ENCODE results near the gene FLNB. TPM values are rescaled to one million over a fixed set of nuclear protein-coding genes. Genes with fewer than 3 reads are reported as not detected.

FLNB gene
- total and polyA plus RNA-seq, 12 donors = 84.6 to 278 (median 131) TPM

DNA sequence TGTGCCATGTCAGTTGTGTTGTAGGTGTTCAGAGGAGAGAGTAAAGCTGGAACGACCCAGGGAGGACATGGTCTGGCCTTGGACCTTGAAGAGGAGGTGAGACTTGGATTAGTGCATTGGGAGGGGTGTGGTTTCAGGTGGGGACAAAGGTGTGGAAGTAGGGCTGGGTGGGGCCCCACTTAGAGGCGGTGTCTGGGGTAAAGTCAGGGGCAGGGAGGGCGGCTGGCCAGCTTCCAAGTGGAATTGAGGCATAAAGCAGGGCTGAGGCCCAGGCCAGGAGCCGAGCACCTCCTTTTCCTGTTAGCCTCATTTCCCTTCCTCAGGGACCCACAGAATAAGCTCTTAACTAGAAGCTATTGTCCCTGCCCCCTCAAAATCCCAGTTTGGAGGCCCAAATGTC is 36.2 kb upstream of the FLNB start:
- no peak for TF ChIP-seq POLR2A (IDR thresholded peaks at IDR 0.05)
- no peak for TF ChIP-seq CTCF (IDR thresholded peaks at IDR 0.05)
- Histone ChIP-seq H3K27me3 (no peaks in the 10 kb centered on the region), H3K36me3 (replicated peaks in 1 of 2) (no peaks in the 10 kb centered on the region), H3K4me1 (replicated peaks in 1 of 2) (peaks cover 4 to 17% of the 10 kb centered on the region in 2 donors), H3K27ac (no peak overlapping the region), H3K9me3 (replicated peaks in 1 of 3) (no peaks in the 10 kb centered on the region), H3K4me3 (no peak overlapping the region)
- WGBS, 4 donors = 62 to 67% (median 65%) methylated on average over 4 of the region's 4 CpGs
- DNase-seq = no peak
- intact Hi-C loops (cut with DNase I) = no loop called here

DNA sequence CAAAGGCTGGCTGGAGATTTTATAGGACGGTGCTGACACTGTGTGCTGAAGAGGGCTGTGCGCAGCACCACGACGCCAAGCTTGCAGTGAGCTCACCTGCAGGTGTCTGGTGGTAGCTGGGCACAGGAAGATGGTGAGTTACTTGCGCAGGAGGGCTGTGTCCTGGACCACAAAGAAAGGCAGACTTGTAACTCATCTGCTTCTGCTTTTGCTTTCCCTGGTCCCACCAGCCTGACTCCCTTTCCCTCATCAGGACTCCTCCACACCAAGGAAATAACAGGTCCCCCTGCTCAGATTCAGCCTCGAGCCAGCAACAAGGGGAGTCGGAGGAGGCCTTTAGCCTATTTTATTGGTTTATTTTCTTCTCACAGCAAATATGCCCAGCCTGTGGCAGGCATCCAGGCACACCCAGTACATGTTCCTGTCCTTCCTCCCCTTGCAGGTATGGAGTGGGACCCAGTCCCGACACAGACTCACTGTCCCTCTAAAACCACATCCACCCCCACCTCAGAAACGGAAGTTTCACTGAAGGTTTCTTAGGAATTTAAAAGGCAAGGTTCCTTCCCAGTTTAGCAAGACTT is 35.6 kb upstream of the FLNB start:
- intact Hi-C loops (cut with DNase I) = no loop called here
- H3K27ac ChIP-seq = no peak overlapping the region

DNA sequence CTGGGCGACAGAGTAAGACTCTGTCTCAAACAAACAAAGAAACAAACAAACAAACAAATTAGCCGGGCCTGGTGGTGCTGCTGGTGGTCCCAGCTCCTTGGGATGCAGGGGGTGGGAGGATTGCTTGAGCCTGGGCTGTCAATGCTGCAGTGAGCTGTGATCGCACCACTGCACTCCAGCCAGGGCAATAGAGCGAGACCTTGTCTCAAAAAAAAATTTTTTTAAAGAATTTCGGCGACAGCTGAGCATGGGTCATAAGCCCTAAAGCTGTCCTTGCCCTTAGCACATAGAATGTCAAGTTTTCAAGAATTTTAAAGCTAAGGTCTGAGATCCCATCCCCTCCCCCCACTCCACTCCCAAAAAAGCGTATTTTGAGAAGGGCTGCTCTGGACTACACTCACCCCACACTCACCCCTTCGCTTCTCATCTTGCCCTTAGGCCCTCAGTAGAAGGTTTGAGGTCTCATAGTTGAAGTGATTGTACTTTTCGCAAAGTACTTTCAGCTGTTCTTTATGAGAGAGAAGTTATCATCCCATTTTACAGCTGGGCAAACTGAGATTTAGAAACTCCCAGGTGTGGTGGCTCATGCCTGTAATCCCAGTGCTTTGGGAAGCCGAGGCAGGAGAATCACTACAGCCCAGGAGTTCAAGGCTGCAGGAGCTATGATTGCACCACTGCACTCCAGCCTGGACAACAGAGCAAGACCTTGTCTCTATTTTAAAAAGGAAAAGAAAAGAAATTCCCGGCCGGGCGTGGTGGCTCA is 34.3 kb upstream of the FLNB start:
- peaks cover 4 to 17% of the 10 kb centered on the region in 2 donors for H3K4me1 ChIP-seq (replicated peaks in 1 of 2)
- DNase-seq = no peak
- H3K36me3 ChIP-seq (replicated peaks in 1 of 2) = no peaks in the 10 kb centered on the region
- intact Hi-C loops (cut with DNase I) = no loop called here
- H3K27ac ChIP-seq = peak overlapping the region in 2 of 5 donors; percentile 55 to 71
- TF ChIP-seq POLR2A (IDR thresholded peaks at IDR 0.05) = no peak
- no peak for TF ChIP-seq CTCF (IDR thresholded peaks at IDR 0.05)
- H3K9me3 ChIP-seq (replicated peaks in 1 of 3) = no peaks in the 10 kb centered on the region
- H3K4me3 ChIP-seq = no peak overlapping the region
- WGBS, 4 donors = 85 to 94% (median 88%) methylated on average over 13 of the region's 13 CpGs
- no peaks in the 10 kb centered on the region for H3K27me3 ChIP-seq

More for the DNA sequence above, 35.6 kb upstream of the FLNB start:
- TF ChIP-seq POLR2A (IDR thresholded peaks at IDR 0.05) (no peak), CTCF (IDR thresholded peaks at IDR 0.05) (no peak)
- WGBS, 4 donors = 73 to 88% (median 86%) methylated on average over 9 of the region's 9 CpGs
- H3K9me3 ChIP-seq (replicated peaks in 1 of 3) = no peaks in the 10 kb centered on the region
- no peaks in the 10 kb centered on the region for H3K36me3 ChIP-seq (replicated peaks in 1 of 2)
- H3K4me3 ChIP-seq = no peak overlapping the region
- no peak for DNase-seq
- peaks cover 4 to 17% of the 10 kb centered on the region in 2 donors for H3K4me1 ChIP-seq (replicated peaks in 1 of 2)
- no peaks in the 10 kb centered on the region for H3K27me3 ChIP-seq

DNA sequence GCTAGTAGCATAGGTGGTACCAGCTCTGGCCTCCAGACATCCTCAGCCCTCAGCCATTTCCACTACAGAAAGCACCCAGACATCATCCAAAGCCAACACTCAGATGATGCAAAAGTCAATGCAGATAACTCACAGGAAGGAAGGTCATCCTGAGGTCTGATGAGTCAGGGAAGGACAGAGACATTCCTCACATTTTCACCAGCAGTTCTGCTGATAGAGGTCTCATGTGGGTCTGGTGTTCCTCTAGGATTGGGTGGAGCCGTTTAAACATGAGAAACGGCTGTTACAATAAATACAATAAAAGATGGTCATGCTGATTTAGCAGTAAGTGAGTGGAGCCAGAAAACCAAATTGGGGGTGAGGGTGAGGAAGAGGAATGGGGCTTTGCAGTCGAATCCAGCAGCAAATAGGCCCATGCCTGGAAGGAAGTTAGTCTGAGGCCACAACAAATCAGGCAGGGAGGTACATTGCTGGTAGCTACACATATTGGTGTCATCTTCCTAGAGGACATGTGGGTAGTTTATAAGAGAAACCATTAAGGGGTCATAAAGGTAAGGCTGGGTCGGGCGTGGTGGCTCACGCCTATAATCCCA is 33.3 kb upstream of the FLNB start:
- H3K9me3 ChIP-seq (replicated peaks in 1 of 3) = no peaks in the 10 kb centered on the region
- DNase-seq = peak in 6 of 7 donors; percentile 48 to 84 (median 74)
- H3K27ac ChIP-seq = peak overlapping the region; percentile 14 to 77 (median 55)
- WGBS, 4 donors = 57 to 63% (median 58%) methylated on average over 6 of the region's 6 CpGs
- no peaks in the 10 kb centered on the region for H3K36me3 ChIP-seq (replicated peaks in 1 of 2)
- H3K4me1 ChIP-seq (replicated peaks in 1 of 2) = peaks cover 4 to 17% of the 10 kb centered on the region in 2 donors
- no peak overlapping the region for H3K4me3 ChIP-seq
- intact Hi-C loops (cut with DNase I) = no loop called here
- TF ChIP-seq POLR2A (IDR thresholded peaks at IDR 0.05) = no peak
- TF ChIP-seq CTCF (IDR thresholded peaks at IDR 0.05) = no peak
- H3K27me3 ChIP-seq = no peaks in the 10 kb centered on the region

Measured in adrenal gland (tissue), 12 donors.